Liver (tissue), 3 donors: ENCODE results near the gene IFI27.

Experiments used
- CTCF ChIP-seq: fragments of 150-350 bp; IDR thresholded peaks from 2 replicates; pipeline ENCODE4 v1.5.1; 2017; ENCODE audit warnings: improper control_type of control experiment, low read depth, low read length; ENCODE audit not compliant: missing input control
- GABPA ChIP-seq, 2 donors: IDR thresholded peaks in 1 of 2; conservative IDR thresholded peaks in 1 of 2; 2 replicates each; pipeline ENCODE4 v1.6.1; 2016; ENCODE audit warnings: antibody characterized with exemption in 2 of 2, mild to moderate bottlenecking in 1 of 2, moderate library complexity in 1 of 2
- RAD21 ChIP-seq, 2 donors: IDR thresholded peaks; 2 replicates each; pipeline ENCODE4 v1.6.1; 2016; ENCODE audit warnings: antibody characterized with exemption in 2 of 2, mild to moderate bottlenecking in 2 of 2
- REST ChIP-seq: IDR thresholded peaks from 2 replicates; pipeline ENCODE4 v1.6.1; 2016; ENCODE audit warnings: antibody characterized with exemption, mild to moderate bottlenecking
- SP1 ChIP-seq: IDR thresholded peaks from 2 replicates; pipeline ENCODE4 v1.6.1; 2018; ENCODE audit warnings: antibody characterized with exemption, mild to moderate bottlenecking
- donor health status: healthy.
- donor health status: healthy.

DNA sequence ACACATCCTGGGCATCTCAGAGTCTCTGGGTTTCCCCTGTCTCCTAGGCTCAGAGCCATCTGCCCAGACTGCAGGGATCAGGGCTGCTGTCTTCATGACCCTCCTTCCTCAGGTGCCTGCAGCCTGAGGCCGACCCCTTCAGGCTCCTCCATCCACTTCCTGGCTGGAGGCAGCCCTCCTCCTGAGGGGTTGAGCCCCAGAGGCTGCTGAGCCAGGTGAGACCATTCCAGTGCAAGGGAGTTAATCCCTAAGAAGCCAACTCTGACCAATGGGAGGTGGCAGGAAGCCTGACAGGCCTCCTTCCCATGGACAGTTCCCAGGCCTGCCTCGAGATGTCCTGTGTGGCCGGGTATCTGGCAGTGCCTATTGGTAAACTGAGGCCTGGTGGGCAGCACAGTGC is 55.2 kb downstream of the IFI27 start:
- TF ChIP-seq REST: no peak
- no peak for TF ChIP-seq CTCF
- TF ChIP-seq SP1: no peak
- TF ChIP-seq GABPA (IDR thresholded peaks at IDR 0.05 in 1 of 2, conservative IDR thresholded peaks at IDR 0.05 in 1 of 2): no peak
- TF ChIP-seq RAD21 (IDR thresholded peaks at IDR 0.05): no peak
